PFSK-1 (cell line): ENCODE data around the gene MIEN1.

Source experiments
- TAF1 ChIP-seq: IDR thresholded peaks from 2 replicates; pipeline ENCODE4 v1.6.1; 2012; ENCODE audit warnings: low read length, control low read depth, borderline replicate concordance; ENCODE audit not compliant: insufficient read depth
- TF ChIP-seq, protein P1 (sequence below), 2 experiments: IDR thresholded peaks; 2 replicates each; pipeline versions ENCODE4 v1.6.1 to v1.8.0; 2011 to 2012; ENCODE audit warnings: low read depth in 2 of 2, low read length in 2 of 2, control low read depth in 1 of 2, inconsistent platforms in 1 of 2, mild to moderate bottlenecking in 1 of 2, moderate library complexity in 1 of 2; ENCODE audit not compliant: insufficient read depth in 1 of 2

DNA sequence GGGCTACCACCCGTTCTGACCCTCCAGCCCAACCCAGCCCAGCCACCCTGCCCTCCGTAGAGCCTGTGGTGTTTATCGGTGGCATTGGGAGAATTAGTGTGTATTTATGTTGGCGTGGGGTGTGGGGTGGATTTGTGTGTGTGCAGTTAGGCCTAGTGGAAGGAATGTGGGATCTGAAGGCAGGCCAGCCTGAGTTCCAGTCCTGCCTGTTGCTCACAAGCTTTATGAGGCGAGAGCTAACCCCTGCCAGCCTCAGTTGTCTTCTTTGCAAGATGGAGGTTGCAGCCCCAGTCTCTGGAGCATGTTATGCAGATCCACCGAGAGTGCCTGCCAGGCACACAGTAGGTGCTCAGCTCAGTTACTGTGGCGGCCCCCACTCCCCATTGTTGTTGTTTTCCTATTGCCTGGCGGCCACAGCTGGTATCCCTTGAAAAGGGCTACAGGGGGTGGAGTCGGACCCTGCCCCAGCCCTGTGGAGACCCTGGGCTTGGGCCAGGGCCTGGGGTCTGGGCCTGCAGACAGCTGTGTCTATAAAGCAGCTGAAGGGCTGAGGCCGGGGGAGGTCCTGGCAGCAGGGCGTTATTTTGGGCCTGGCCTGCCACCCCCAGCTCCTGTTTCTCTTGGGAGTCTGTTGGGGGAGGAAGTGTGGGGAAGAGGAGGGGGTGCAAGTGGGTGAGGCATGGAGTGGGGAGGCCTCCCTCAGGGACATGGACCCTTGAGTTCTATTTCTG, 25.3 kb downstream of the MIEN1 start:
- TF ChIP-seq TAF1: no peak
- TF ChIP-seq, protein P1, sequence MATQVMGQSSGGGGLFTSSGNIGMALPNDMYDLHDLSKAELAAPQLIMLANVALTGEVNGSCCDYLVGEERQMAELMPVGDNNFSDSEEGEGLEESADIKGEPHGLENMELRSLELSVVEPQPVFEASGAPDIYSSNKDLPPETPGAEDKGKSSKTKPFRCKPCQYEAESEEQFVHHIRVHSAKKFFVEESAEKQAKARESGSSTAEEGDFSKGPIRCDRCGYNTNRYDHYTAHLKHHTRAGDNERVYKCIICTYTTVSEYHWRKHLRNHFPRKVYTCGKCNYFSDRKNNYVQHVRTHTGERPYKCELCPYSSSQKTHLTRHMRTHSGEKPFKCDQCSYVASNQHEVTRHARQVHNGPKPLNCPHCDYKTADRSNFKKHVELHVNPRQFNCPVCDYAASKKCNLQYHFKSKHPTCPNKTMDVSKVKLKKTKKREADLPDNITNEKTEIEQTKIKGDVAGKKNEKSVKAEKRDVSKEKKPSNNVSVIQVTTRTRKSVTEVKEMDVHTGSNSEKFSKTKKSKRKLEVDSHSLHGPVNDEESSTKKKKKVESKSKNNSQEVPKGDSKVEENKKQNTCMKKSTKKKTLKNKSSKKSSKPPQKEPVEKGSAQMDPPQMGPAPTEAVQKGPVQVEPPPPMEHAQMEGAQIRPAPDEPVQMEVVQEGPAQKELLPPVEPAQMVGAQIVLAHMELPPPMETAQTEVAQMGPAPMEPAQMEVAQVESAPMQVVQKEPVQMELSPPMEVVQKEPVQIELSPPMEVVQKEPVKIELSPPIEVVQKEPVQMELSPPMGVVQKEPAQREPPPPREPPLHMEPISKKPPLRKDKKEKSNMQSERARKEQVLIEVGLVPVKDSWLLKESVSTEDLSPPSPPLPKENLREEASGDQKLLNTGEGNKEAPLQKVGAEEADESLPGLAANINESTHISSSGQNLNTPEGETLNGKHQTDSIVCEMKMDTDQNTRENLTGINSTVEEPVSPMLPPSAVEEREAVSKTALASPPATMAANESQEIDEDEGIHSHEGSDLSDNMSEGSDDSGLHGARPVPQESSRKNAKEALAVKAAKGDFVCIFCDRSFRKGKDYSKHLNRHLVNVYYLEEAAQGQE (IDR thresholded peaks at IDR 0.05; ENCODE audit: insufficient read depth in 1 of 2, low read depth in 2 of 2, low read length in 2 of 2): no peak
